MM.1S (cell line): ENCODE data around the gene ADAMTS6.

Source experiments
- DNase-seq: peaks from one replicate; pipeline ENCODE4 v3.0.0-alpha.2; 2015
- H2AFZ ChIP-seq: fragments of 300-600 bp; sonication (generic); 2 replicates; pipeline ENCODE4 v1.6.0; 2016; ENCODE audit warnings: antibody characterized with exemption, low read length
- H3F3A ChIP-seq: fragments of 300-600 bp; sonication (generic); 2 replicates; pipeline ENCODE4 v1.6.1; 2016; ENCODE audit warnings: mild to moderate bottlenecking, antibody characterized with exemption, low read length, moderate library complexity, mixed read lengths; ENCODE audit not compliant: insufficient read depth
- H3K27ac ChIP-seq: fragments of 300-600 bp; sonication (generic); 2 replicates; pipeline ENCODE4 v1.5.1; 2016; ENCODE audit warnings: mild to moderate bottlenecking, low read length
- H3K27me3 ChIP-seq: fragments of 300-600 bp; sonication (generic); replicated peaks from 2 replicates; pipeline ENCODE4 v1.6.0; 2016; ENCODE audit warnings: low read length; ENCODE audit not compliant: insufficient read depth
- H3K36me3 ChIP-seq: fragments of 300-600 bp; sonication (generic); replicated peaks from 2 replicates; pipeline ENCODE4 v1.6.1; 2016; ENCODE audit warnings: mild to moderate bottlenecking, low read length, mixed read lengths; ENCODE audit not compliant: insufficient read depth
- H3K4me1 ChIP-seq: fragments of 300-600 bp; sonication (generic); 2 replicates; pipeline ENCODE4 v1.6.1; 2016; ENCODE audit warnings: low read length, mixed read lengths
- H3K4me2 ChIP-seq: fragments of 300-600 bp; sonication (generic); 2 replicates; pipeline ENCODE4 v1.6.0; 2016; ENCODE audit warnings: low read depth, low read length
- H3K4me3 ChIP-seq: fragments of 300-600 bp; sonication (generic); 2 replicates; pipeline ENCODE4 v1.5.1; 2016; ENCODE audit warnings: low read length, mixed read lengths
- H3K79me2 ChIP-seq: fragments of 300-600 bp; sonication (generic); 2 replicates; pipeline ENCODE4 v1.6.1; 2016; ENCODE audit warnings: mixed run types, low read length, mixed read lengths
- H3K9ac ChIP-seq: fragments of 300-600 bp; sonication (generic); 2 replicates; pipeline ENCODE4 v1.6.1; 2016; ENCODE audit warnings: low read length, mixed read lengths
- H3K9me2 ChIP-seq: fragments of 300-600 bp; sonication (generic); replicated peaks from 2 replicates; pipeline ENCODE4 v1.6.1; 2016; ENCODE audit warnings: mild to moderate bottlenecking, low read length, mixed read lengths; ENCODE audit not compliant: insufficient read depth
- H3K9me3 ChIP-seq: fragments of 300-600 bp; sonication (generic); replicated peaks from 2 replicates; pipeline ENCODE4 v1.6.1; 2016; ENCODE audit warnings: mild to moderate bottlenecking, low read length, mixed read lengths; ENCODE audit not compliant: insufficient read depth
- H4K20me1 ChIP-seq: fragments of 300-600 bp; sonication (generic); 2 replicates; pipeline ENCODE4 v1.6.1; 2016; ENCODE audit warnings: mild to moderate bottlenecking, low read length, moderate library complexity, mixed read lengths; ENCODE audit not compliant: insufficient read depth
- CTCF ChIP-seq: fragments of 300-600 bp; sonication (generic); IDR thresholded peaks from 2 replicates; pipeline ENCODE4 v1.5.1; 2016; ENCODE audit warnings: antibody characterized with exemption, low read length, mixed read lengths
- EZH2 ChIP-seq: fragments of 300-600 bp; sonication (generic); optimal IDR thresholded peaks from 2 replicates; pipeline ENCODE3; 2017; ENCODE audit warnings: low read depth, mild to moderate bottlenecking, antibody characterized with exemption, low read length, mixed read lengths
- EZH2phosphoT487 ChIP-seq: fragments of 300-600 bp; sonication (generic); IDR thresholded peaks from 2 replicates; pipeline ENCODE4 v1.6.1; 2018; ENCODE audit warnings: antibody characterized with exemption, low read length

Gene ADAMTS6

GRCh38 chr5:65255294-65255693 is 226.4 kb downstream of the ADAMTS6 start:
- no peaks in the 10 kb centered on the region for H3K36me3 ChIP-seq
- H2AFZ ChIP-seq, result no peak overlapping the region
- H3K27me3 ChIP-seq, result no peaks in the 10 kb centered on the region
- H3K9me2 ChIP-seq, result no peaks in the 10 kb centered on the region
- no peaks in the 10 kb centered on the region for H4K20me1 ChIP-seq
- no peak for TF ChIP-seq CTCF
- H3K9ac ChIP-seq, result no peak overlapping the region
- H3K79me2 ChIP-seq, result no peaks in the 10 kb centered on the region
- H3K9me3 ChIP-seq, result no peaks in the 10 kb centered on the region
- no peak overlapping the region for H3K4me3 ChIP-seq
- H3F3A ChIP-seq, result no peaks in the 10 kb centered on the region
- H3K4me1 ChIP-seq, result no peaks in the 10 kb centered on the region
- no peak for DNase-seq
- no peak overlapping the region for H3K27ac ChIP-seq
- no peak overlapping the region for H3K4me2 ChIP-seq

DNA sequence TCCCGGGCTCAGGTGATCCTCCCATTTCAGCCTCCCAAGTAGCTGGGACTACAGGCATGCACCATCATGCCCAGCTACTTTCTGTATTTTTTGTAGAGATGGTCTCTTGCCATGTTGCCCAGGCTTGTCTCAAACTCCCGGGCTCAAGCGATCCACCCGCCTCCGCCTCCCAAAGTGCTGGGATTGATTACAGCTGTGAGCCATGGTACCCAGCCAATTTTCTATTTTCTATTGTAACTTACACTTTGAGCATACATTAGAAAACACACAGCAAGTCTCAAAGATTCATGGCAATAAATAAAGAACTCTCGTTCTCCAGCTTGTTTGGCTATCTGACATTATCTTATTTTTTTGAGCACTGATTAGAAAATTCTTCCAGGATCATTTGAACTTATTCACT is 228.7 kb downstream of the ADAMTS6 start:
- H3K9me3 ChIP-seq, result no peaks in the 10 kb centered on the region
- H3K9ac ChIP-seq, result no peak overlapping the region
- no peaks in the 10 kb centered on the region for H3K79me2 ChIP-seq
- no peaks in the 10 kb centered on the region for H4K20me1 ChIP-seq
- no peak for TF ChIP-seq EZH2
- TF ChIP-seq EZH2phosphoT487, result no peak
- TF ChIP-seq CTCF, result no peak
- H3K9me2 ChIP-seq, result no peaks in the 10 kb centered on the region
- no peak overlapping the region for H3K4me2 ChIP-seq
- H3F3A ChIP-seq, result no peaks in the 10 kb centered on the region
- no peak overlapping the region for H3K27ac ChIP-seq
- H3K4me3 ChIP-seq, result no peak overlapping the region
- no peak for DNase-seq
- H3K4me1 ChIP-seq, result no peaks in the 10 kb centered on the region
- H3K27me3 ChIP-seq, result no peaks in the 10 kb centered on the region
- H2AFZ ChIP-seq, result no peak overlapping the region
- H3K36me3 ChIP-seq, result no peaks in the 10 kb centered on the region

GRCh38 chr5:65248896-65249295 is 232.8 kb downstream of the ADAMTS6 start:
- Histone ChIP-seq H3K9ac (no peak overlapping the region), H3K4me2 (no peak overlapping the region), H2AFZ (no peak overlapping the region), H3K9me2 (no peaks in the 10 kb centered on the region), H3K4me1 (no peaks in the 10 kb centered on the region), H3K4me3 (no peak overlapping the region), H3K27me3 (no peaks in the 10 kb centered on the region), H3F3A (no peaks in the 10 kb centered on the region), H3K27ac (no peak overlapping the region), H3K9me3 (no peaks in the 10 kb centered on the region), H3K36me3 (no peaks in the 10 kb centered on the region), H4K20me1 (no peaks in the 10 kb centered on the region), H3K79me2 (no peaks in the 10 kb centered on the region)
- TF ChIP-seq CTCF (no peak), EZH2phosphoT487 (no peak)
- no peak for DNase-seq

- Histone ChIP-seq H3K9me3 (no peaks in the 10 kb centered on the region), H3K27ac (no peak overlapping the region), H4K20me1 (no peaks in the 10 kb centered on the region), H3F3A (no peaks in the 10 kb centered on the region), H3K9ac (no peak overlapping the region), H3K36me3 (no peaks in the 10 kb centered on the region), H3K79me2 (no peaks in the 10 kb centered on the region), H3K4me3 (no peak overlapping the region), H3K4me1 (no peaks in the 10 kb centered on the region), H3K27me3 (no peaks in the 10 kb centered on the region), H3K9me2 (no peaks in the 10 kb centered on the region), H3K4me2 (no peak overlapping the region), H2AFZ (no peak overlapping the region)
- no peak for DNase-seq
- TF ChIP-seq EZH2 (no peak), CTCF (no peak), EZH2phosphoT487 (no peak)
Observed at GRCh38 chr5:65247594-65247993, 234.1 kb downstream of the ADAMTS6 start.
